Astrocyte (in vitro differentiated cells and primary cell): ENCODE results near the gene PPRC1. TPM values are rescaled to one million over a fixed set of nuclear protein-coding genes. Genes with fewer than 3 reads are reported as not detected.

Experiments
- DNase-seq: peaks from one replicate; pipeline ENCODE4 v3.0.0-alpha.2; 2010; ENCODE audit warnings: low read depth
- FAIRE-seq: peaks from 2 replicates; lab custom pipeline; 2011; peaks lifted over from hg19 to GRCh38; lab: Jason Lieb, UNC
- H2AFZ ChIP-seq: 2 replicates; pipeline ENCODE4 v1.6.0; 2012; ENCODE audit warnings: low read depth, low read length, inconsistent platforms
- H3K27ac ChIP-seq: 2 replicates; pipeline ENCODE4 v1.5.1; 2011; ENCODE audit warnings: low read depth, low read length, inconsistent platforms
- H3K27me3 ChIP-seq: 2 replicates; pipeline ENCODE4 v1.6.0; 2011; ENCODE audit warnings: low read length, inconsistent platforms; ENCODE audit not compliant: insufficient read depth
- H3K36me3 ChIP-seq: 2 replicates; pipeline ENCODE4 v1.5.1; 2011; ENCODE audit warnings: low read length, inconsistent platforms; ENCODE audit not compliant: insufficient read depth
- H3K4me1 ChIP-seq: 2 replicates; pipeline ENCODE4 v1.5.1; 2011; ENCODE audit warnings: low read length, inconsistent platforms; ENCODE audit not compliant: insufficient read depth
- H3K4me2 ChIP-seq: 2 replicates; pipeline ENCODE4 v1.6.0; 2012; ENCODE audit warnings: low read length, inconsistent platforms
- H3K4me3 ChIP-seq: 2 replicates; pipeline ENCODE4 v1.5.1; 2011; ENCODE audit warnings: low read depth, mild to moderate bottlenecking, low read length, inconsistent platforms; ENCODE audit not compliant: insufficient read depth
- H3K79me2 ChIP-seq: 2 replicates; pipeline ENCODE4 v1.6.0; 2012; ENCODE audit warnings: mild to moderate bottlenecking, low read length, inconsistent platforms; ENCODE audit not compliant: insufficient read depth
- H3K9ac ChIP-seq: 2 replicates; pipeline ENCODE4 v1.6.0; 2012; ENCODE audit warnings: mild to moderate bottlenecking, low read length, inconsistent platforms
- H3K9me3 ChIP-seq: 2 replicates; pipeline ENCODE4 v1.5.1; 2012; ENCODE audit warnings: low read depth, mild to moderate bottlenecking, low read length, inconsistent platforms; ENCODE audit not compliant: insufficient read depth
- H4K20me1 ChIP-seq: 2 replicates; pipeline ENCODE4 v1.6.0; 2012; ENCODE audit warnings: low read length, inconsistent platforms; ENCODE audit not compliant: insufficient read depth
- H3K27ac Mint-ChIP-seq: one replicate; pipeline ENCODE4 v1.8.0; 2021; ENCODE audit warnings: mild to moderate bottlenecking, mixed read lengths; ENCODE audit not compliant: unreplicated experiment
- H3K27me3 Mint-ChIP-seq: one replicate; pipeline ENCODE4 v1.8.0; 2021; ENCODE audit warnings: low read depth, mixed read lengths; ENCODE audit not compliant: unreplicated experiment
- H3K36me3 Mint-ChIP-seq: one replicate; pipeline ENCODE4 v1.8.0; 2021; ENCODE audit warnings: low read depth, mixed read lengths; ENCODE audit not compliant: unreplicated experiment
- H3K4me1 Mint-ChIP-seq: one replicate; pipeline ENCODE4 v1.8.0; 2021; ENCODE audit warnings: low read depth, mixed read lengths; ENCODE audit not compliant: unreplicated experiment
- H3K4me3 Mint-ChIP-seq: one replicate; pipeline ENCODE4 v1.8.0; 2021; ENCODE audit warnings: mild to moderate bottlenecking, moderate library complexity, mixed read lengths; ENCODE audit not compliant: unreplicated experiment
- H3K9me3 Mint-ChIP-seq: one replicate; pipeline ENCODE4 v1.8.0; 2021; ENCODE audit warnings: mild to moderate bottlenecking, mixed read lengths; ENCODE audit not compliant: unreplicated experiment
- EZH2 ChIP-seq: IDR thresholded peaks from 2 replicates; pipeline ENCODE4 v1.6.1; 2012; ENCODE audit warnings: mild to moderate bottlenecking, low read length, inconsistent platforms; ENCODE audit not compliant: insufficient read depth
- total RNA-seq: library from RNA; stranded (reverse); gene quantifications from 2 replicates; pipeline ENCODE4 v1.2.1, GENCODE V29; 2021
- TF ChIP-seq, protein P1 (sequence below): IDR thresholded peaks from 2 replicates; pipeline ENCODE4 v1.5.1; 2011; ENCODE audit warnings: low read depth, mild to moderate bottlenecking, inconsistent platforms, low read length, moderate library complexity; ENCODE audit not compliant: insufficient read depth

Gene PPRC1
- total RNA-seq, 1 donor from 2014 or later = 56.9 TPM

DNA sequence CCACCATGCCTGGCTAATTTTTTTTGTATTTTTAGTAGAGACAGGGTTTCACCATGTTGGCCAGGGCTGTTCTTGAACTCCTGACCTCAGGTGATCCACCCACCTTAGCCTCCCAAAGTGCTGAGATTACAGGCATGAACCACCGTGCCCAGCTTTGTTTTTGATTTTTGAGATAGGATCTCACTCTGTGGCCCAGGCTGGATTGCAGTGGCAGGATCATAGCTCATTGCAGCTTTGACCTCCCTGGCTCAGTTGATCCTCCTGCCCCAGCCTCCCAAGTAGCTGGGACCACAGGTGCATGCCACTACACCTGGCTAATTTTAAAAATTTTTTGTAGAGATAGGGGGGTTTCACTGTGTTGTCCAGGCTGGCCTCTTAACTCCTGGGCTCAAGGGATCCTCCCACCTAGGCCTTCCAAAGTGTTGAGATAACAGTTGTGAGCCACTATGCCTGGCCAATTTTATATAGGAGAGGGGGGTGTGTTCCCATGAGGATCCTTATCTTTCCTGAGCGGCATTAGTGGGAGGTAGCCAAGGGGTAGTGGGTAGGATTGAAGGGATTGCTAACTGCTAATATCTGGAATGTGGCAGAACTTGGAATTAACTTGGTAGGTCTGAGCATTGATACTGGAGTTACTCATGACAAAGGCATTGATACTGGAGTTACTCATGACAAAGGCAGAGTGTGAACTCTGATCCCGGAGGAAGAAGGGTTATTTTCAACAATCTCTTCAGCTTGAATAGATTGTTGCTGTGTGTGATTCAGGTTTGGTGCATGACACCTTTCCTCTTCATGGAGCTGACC is 18.3 kb downstream of the PPRC1 start:
- Histone ChIP-seq H3K27me3 (no peaks in the 10 kb centered on the region), H3K79me2 (peaks cover 58% of the 10 kb centered on the region), H3K4me2 (peak overlapping the region; percentile 99), H3K9me3 (no peaks in the 10 kb centered on the region), H4K20me1 (peaks cover 85% of the 10 kb centered on the region), H3K36me3 (peaks cover 40% of the 10 kb centered on the region), H3K4me3 (peak overlapping the region; percentile 48), H3K9ac (peak overlapping the region; percentile 95), H3K4me1 (peaks cover 17% of the 10 kb centered on the region), H2AFZ (no peak overlapping the region), H3K27ac (peak overlapping the region; percentile 98)
- peak overlapping the region; percentile 98 for H3K4me3 Mint-ChIP-seq
- FAIRE-seq (peak; percentile 80), DNase-seq (peak; percentile 78)
- H3K36me3 Mint-ChIP-seq = peaks cover 31% of the 10 kb centered on the region
- H3K9me3 Mint-ChIP-seq = no peaks in the 10 kb centered on the region
- no peaks in the 10 kb centered on the region for H3K27me3 Mint-ChIP-seq
- peaks cover 24% of the 10 kb centered on the region for H3K4me1 Mint-ChIP-seq
- peak overlapping the region; percentile 99 for H3K27ac Mint-ChIP-seq
- TF ChIP-seq, protein P1, sequence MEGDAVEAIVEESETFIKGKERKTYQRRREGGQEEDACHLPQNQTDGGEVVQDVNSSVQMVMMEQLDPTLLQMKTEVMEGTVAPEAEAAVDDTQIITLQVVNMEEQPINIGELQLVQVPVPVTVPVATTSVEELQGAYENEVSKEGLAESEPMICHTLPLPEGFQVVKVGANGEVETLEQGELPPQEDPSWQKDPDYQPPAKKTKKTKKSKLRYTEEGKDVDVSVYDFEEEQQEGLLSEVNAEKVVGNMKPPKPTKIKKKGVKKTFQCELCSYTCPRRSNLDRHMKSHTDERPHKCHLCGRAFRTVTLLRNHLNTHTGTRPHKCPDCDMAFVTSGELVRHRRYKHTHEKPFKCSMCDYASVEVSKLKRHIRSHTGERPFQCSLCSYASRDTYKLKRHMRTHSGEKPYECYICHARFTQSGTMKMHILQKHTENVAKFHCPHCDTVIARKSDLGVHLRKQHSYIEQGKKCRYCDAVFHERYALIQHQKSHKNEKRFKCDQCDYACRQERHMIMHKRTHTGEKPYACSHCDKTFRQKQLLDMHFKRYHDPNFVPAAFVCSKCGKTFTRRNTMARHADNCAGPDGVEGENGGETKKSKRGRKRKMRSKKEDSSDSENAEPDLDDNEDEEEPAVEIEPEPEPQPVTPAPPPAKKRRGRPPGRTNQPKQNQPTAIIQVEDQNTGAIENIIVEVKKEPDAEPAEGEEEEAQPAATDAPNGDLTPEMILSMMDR = no peak
- no peak for TF ChIP-seq EZH2

DNA sequence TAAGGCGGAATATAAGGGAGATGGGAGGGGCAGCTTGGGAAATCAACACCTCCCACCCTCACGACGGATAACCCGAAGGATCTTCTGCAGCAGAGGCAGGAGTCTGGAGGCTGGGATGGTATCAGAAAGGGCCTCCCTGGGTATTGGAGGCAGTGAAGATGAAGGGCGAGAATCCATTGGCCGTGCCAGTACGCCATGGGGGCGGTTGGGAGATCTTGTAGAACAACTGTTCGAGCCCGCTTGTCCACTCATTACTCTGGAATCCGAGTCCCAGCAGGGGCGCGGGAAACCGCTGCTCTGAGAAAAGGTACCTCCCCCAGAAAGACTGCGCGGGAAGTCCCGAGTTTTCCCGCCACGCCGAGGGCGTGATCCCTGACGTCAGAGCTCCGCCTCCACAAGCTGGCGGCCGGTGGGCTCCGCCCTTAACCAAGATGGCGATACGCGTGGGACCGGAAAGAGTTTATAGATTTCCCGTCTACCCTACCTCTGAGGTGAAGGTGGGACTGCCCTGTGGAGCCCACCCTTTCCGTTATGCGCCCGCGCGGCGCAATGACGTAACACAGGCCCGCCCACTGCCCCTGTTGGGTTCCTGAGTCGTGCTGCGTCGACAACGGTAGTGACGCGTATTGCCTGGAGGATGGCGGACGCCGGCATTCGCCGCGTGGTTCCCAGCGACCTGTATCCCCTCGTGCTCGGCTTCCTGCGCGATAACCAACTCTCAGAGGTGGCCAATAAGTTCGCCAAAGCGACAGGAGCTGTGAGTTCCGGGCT is 19.1 kb downstream of the PPRC1 start, which contains the start of gene NOLC1:
TSS of gene NOLC1 (plus strand) at position 616 of the 771 bp plus-strand sequence. CDS start at position 638, 22 bp downstream.
- Histone ChIP-seq H3K4me3 (peak within 1 kb of the TSS; percentile 95), H3K9me3 (no peaks in the 10 kb centered on the region), H2AFZ (peak within 1 kb of the TSS; percentile 55), H4K20me1 (peaks cover 85% of the 10 kb centered on the region), H3K79me2 (peaks cover 59% of the 10 kb centered on the region), H3K36me3 (peaks cover 42% of the 10 kb centered on the region), H3K27ac (peak within 1 kb of the TSS; percentile 98), H3K9ac (peak within 1 kb of the TSS; percentile 95), H3K27me3 (no peaks in the 10 kb centered on the region), H3K4me2 (peak within 1 kb of the TSS; percentile 99), H3K4me1 (peaks cover 17% of the 10 kb centered on the region)
- Mint-ChIP-seq H3K27ac (peak within 1 kb of the TSS; percentile 99), H3K27me3 (no peaks in the 10 kb centered on the region), H3K36me3 (peaks cover 35% of the 10 kb centered on the region), H3K4me3 (peak within 1 kb of the TSS; percentile 98), H3K9me3 (no peaks in the 10 kb centered on the region), H3K4me1 (peaks cover 24% of the 10 kb centered on the region)
- DNase-seq (peak; percentile 97), FAIRE-seq (peak; percentile 80)
- TF ChIP-seq EZH2 = no peak
- TF ChIP-seq, protein P1 = no peak
